Kidney (tissue), 14 donors: ENCODE measurements around the gene CCL7. TPM values are rescaled to one million over a fixed set of nuclear protein-coding genes. Genes with fewer than 3 reads are reported as not detected.

Source experiments
- DNase-seq, 5 donors: peaks; one replicate each; pipeline ENCODE4 v3.0.0-alpha.2; 2013 to 2020
- FAIRE-seq: peaks from 2 replicates; lab custom pipeline; 2012; peaks lifted over from hg19 to GRCh38; lab: Jason Lieb, UNC
- H3K27ac ChIP-seq, 2 donors: one replicate each; pipeline ENCODE4 v1.7.0; 2013; ENCODE audit warnings: low read depth in 2 of 2, low read length in 2 of 2, inconsistent platforms in 1 of 2
- H3K27me3 ChIP-seq: one replicate; pipeline ENCODE4 v1.7.1; 2013; ENCODE audit warnings: low read length, inconsistent platforms; ENCODE audit not compliant: control insufficient read depth, insufficient read depth
- H3K36me3 ChIP-seq, 3 donors: one replicate each; pipeline versions ENCODE4 v1.7.0 to v1.7.1; 2013; ENCODE audit warnings: low read length in 3 of 3, control low read depth in 1 of 3, inconsistent platforms in 1 of 3; ENCODE audit not compliant: insufficient read depth in 3 of 3, control insufficient read depth in 2 of 3
- H3K4me1 ChIP-seq, 3 donors: one replicate each; pipeline versions ENCODE4 v1.7.0 to v1.7.1; 2013; ENCODE audit warnings: low read length in 3 of 3, inconsistent platforms in 1 of 3, low read depth in 1 of 3; ENCODE audit not compliant: control insufficient read depth in 2 of 3, insufficient read depth in 2 of 3
- H3K4me3 ChIP-seq, 3 donors: one replicate each; pipeline versions ENCODE4 v1.7.0 to v1.8.1; 2013; ENCODE audit warnings: low read length in 3 of 3, control low read depth in 1 of 3, inconsistent platforms in 1 of 3
- H3K9ac ChIP-seq, 3 donors: one replicate each; pipeline versions ENCODE4 v1.7.0 to v1.7.1; 2013; ENCODE audit warnings: low read length in 3 of 3, control low read depth in 1 of 3, inconsistent platforms in 1 of 3
- H3K9me3 ChIP-seq, 3 donors: one replicate each; pipeline versions ENCODE4 v1.7.0 to v1.7.1; 2013; ENCODE audit warnings: low read length in 3 of 3, control low read depth in 1 of 3, inconsistent platforms in 1 of 3; ENCODE audit not compliant: control insufficient read depth in 2 of 3, insufficient read depth in 1 of 3
- intact Hi-C: fragments of 100-400 bp; cut with DNase I; formaldehyde crosslinking; loops from one replicate; pipeline ENCODE4 v1.11.1; 2022
- polyA plus RNA-seq: library from polyadenylated mRNA; stranded (reverse); fragments of 350-450 nt; fragmentation: Illumina TruSeq; extraction: RNeasy Lipid Tissue Mini Kit (QIAGEN cat#74804); gene quantifications from one replicate; pipeline ENCODE4 v1.2.3, GENCODE V29; 2014; ENCODE audit warnings: low read depth, low replicate concordance; ENCODE audit not compliant: insufficient read depth
- total RNA-seq: library from RNA; stranded (reverse); fragmentation: NEBNext Ultra II Directional; extraction: Animal tissue kit (Norgen Biotek cat#: 25700); gene quantifications from one replicate; pipeline ENCODE4 v1.2.1, GENCODE V29; 2021
- TF ChIP-seq, protein P1 (sequence below): IDR thresholded peaks from 3 replicates; pipeline ENCODE4 v1.5.1; 2012; ENCODE audit warnings: mild to moderate bottlenecking, moderate library complexity, borderline replicate concordance; ENCODE audit not compliant: insufficient read depth; ENCODE audit errors: extremely low read depth
- donor health status: control.
- donor health status: control.
- donor health status: control.
- donor health status: control.
- donor health status: control.
- donor health status: DM: yes; HTN: yes; CAD: no.
- donor health status: Normal renal cell carcinoma (clear cell type).

The CCL7 gene
- total and polyA plus RNA-seq, 2 donors from 2014 or later = not detected

GRCh38 chr17:34276826-34277225, 6.8 kb downstream of the CCL7 start:
- no peaks in the 10 kb centered on the region for H3K9me3 ChIP-seq
- TF ChIP-seq, protein P1, sequence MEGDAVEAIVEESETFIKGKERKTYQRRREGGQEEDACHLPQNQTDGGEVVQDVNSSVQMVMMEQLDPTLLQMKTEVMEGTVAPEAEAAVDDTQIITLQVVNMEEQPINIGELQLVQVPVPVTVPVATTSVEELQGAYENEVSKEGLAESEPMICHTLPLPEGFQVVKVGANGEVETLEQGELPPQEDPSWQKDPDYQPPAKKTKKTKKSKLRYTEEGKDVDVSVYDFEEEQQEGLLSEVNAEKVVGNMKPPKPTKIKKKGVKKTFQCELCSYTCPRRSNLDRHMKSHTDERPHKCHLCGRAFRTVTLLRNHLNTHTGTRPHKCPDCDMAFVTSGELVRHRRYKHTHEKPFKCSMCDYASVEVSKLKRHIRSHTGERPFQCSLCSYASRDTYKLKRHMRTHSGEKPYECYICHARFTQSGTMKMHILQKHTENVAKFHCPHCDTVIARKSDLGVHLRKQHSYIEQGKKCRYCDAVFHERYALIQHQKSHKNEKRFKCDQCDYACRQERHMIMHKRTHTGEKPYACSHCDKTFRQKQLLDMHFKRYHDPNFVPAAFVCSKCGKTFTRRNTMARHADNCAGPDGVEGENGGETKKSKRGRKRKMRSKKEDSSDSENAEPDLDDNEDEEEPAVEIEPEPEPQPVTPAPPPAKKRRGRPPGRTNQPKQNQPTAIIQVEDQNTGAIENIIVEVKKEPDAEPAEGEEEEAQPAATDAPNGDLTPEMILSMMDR = no peak
- FAIRE-seq (no peak), DNase-seq (no peak)
- H3K9ac ChIP-seq = no peak overlapping the region
- intact Hi-C loops = no loop called here
- H3K27me3 ChIP-seq = no peaks in the 10 kb centered on the region
- H3K4me3 ChIP-seq = no peak overlapping the region
- no peak overlapping the region for H3K27ac ChIP-seq
- H3K36me3 ChIP-seq = no peaks in the 10 kb centered on the region
- H3K4me1 ChIP-seq = no peaks in the 10 kb centered on the region

- Histone ChIP-seq H3K36me3 (no peaks in the 10 kb centered on the region), H3K4me1 (no peaks in the 10 kb centered on the region), H3K27me3 (no peaks in the 10 kb centered on the region), H3K4me3 (no peak overlapping the region), H3K9me3 (no peaks in the 10 kb centered on the region), H3K9ac (no peak overlapping the region), H3K27ac (no peak overlapping the region)
- intact Hi-C loops = no loop called here
- DNase-seq = no peak
- FAIRE-seq = no peak
- TF ChIP-seq, protein P1 = no peak
Observed at GRCh38 chr17:34283571-34283970, 13.6 kb downstream of the CCL7 start.

DNA sequence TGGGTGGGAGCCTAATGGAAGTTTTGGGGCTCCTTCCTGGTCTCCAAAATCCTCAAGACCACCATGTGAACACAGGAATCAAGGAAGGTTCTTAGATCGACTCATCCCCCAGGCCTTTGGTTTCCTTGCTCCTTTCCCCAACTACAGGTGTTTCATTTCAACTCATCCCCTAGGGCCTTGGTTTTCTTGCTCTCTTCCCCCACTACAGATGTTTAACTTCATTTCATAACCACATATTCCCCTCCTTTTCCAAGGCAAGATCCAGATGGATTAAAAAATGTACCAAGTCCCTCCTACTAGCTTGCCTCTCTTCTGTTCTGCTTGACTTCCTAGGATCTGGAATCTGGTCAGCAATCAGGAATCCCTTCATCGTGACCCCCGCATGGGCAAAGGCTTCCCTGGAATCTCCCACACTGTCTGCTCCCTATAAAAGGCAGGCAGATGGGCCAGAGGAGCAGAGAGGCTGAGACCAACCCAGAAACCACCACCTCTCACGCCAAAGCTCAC, 15.3 kb downstream of the CCL7 start, which contains the start of gene CCL11:
Gene CCL11, plus strand, starts transcription at position 457 of the 507 bp plus-strand sequence. CDS start 67 bp downstream, outside the sequence.
- intact Hi-C loops = no loop called here
- peak in 2 of 5 donors; percentile 25 to 72 for DNase-seq
- no peaks in the 10 kb centered on the region for H3K27me3 ChIP-seq
- H3K9ac ChIP-seq = no peak within 1 kb of the TSS
- no peaks in the 10 kb centered on the region for H3K36me3 ChIP-seq
- H3K4me3 ChIP-seq = no peak within 1 kb of the TSS
- no peak within 1 kb of the TSS for H3K27ac ChIP-seq
- no peak for FAIRE-seq
- no peaks in the 10 kb centered on the region for H3K9me3 ChIP-seq
- TF ChIP-seq, protein P1 = no peak
- no peaks in the 10 kb centered on the region for H3K4me1 ChIP-seq

GRCh38 chr17:34287875-34288274, 17.9 kb downstream of the CCL7 start:
- TF ChIP-seq, protein P1 = no peak
- Histone ChIP-seq H3K9me3 (no peaks in the 10 kb centered on the region), H3K27ac (no peak overlapping the region), H3K4me1 (no peaks in the 10 kb centered on the region), H3K27me3 (no peaks in the 10 kb centered on the region), H3K4me3 (no peak overlapping the region), H3K9ac (no peak overlapping the region), H3K36me3 (no peaks in the 10 kb centered on the region)
- DNase-seq (no peak), FAIRE-seq (no peak)
- intact Hi-C loops = no loop called here
